GM12872 (cell line): Measurements from ENCODE around the gene CFHR2.

ENCODE experiments used
- CTCF ChIP-seq: IDR thresholded peaks from 3 replicates; pipeline ENCODE4 v1.5.1; 2011; ENCODE audit warnings: low read depth, mild to moderate bottlenecking, low read length, moderate library complexity; ENCODE audit not compliant: insufficient read depth

CFHR2 gene

GRCh38 chr1:196954778-196955177 is 11.2 kb downstream of the CFHR2 start:
- no peak for TF ChIP-seq CTCF

- no peak for TF ChIP-seq CTCF
Measured at GRCh38 chr1:196955926-196956325, 12.4 kb downstream of the CFHR2 start.

GRCh38 chr1:196960854-196961253 is 17.3 kb downstream of the CFHR2 start:
- no peak for TF ChIP-seq CTCF

- TF ChIP-seq CTCF, result no peak
Measured at GRCh38 chr1:196970182-196970581, 26.6 kb downstream of the CFHR2 start.

GRCh38 chr1:196976278-196976677 is 32.7 kb downstream of the CFHR2 start:
- no peak for TF ChIP-seq CTCF

- TF ChIP-seq CTCF, result no peak
Measured at GRCh38 chr1:196977278-196977677, 33.7 kb downstream of the CFHR2 start, which contains the start of gene CFHR5. Gene CFHR5 (plus strand): TSS chr1:196977556. CDS start chr1:196977665, 109 bp downstream.

GRCh38 chr1:196980859-196981258 is 37.3 kb downstream of the CFHR2 start:
- no peak for TF ChIP-seq CTCF

- TF ChIP-seq CTCF, result no peak
Measured at GRCh38 chr1:196993916-196994315, 50.4 kb downstream of the CFHR2 start.
